ENCODE results near the gene ZNF100. TPM values are rescaled to one million over a fixed set of nuclear protein-coding genes. Genes with fewer than 3 reads are reported as not detected.
"Not testable (repeated sequence)": the region's sequence is repeated elsewhere in the genome, so short reads cannot be mapped to it uniquely, and the experiment has no call there.

The ZNF100 gene
- total and polyA plus RNA-seq, 8 donors, result 1.1 to 17.4 (median 8.3) TPM

DNA sequence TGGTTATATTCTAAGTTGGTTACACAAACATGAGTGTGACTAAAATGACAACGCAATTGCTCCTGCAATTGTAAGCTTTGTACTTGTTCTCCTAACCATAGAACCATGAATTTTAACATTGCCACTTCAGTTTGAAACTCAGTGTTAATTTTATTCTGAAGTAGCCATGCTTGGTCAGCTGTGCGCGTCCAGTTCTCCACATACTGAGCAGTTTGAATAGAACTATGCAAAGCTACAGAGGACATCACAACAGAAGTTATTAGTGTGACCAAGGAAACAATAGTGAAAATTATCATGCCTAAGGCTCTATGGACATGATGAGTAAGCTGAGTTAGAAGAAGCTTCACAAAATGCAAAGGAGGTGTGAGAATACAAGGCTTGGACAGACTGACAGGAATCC lies 19.6 kb upstream of the ZNF100 start:
- H3K27me3 ChIP-seq, result no peaks in the 10 kb centered on the region
- no peaks in the 10 kb centered on the region for H3K36me3 ChIP-seq
- DNase-seq, result no peak
- H3K9me3 ChIP-seq, result peaks cover 0 to 36% (median 6%) of the 10 kb centered on the region in 4 donors
- TF ChIP-seq POLR2A (IDR thresholded peaks at IDR 0.05), result no peak
- no peak for TF ChIP-seq EP300 (IDR thresholded peaks at IDR 0.05)
- no peak for TF ChIP-seq POLR2AphosphoS5 (IDR thresholded peaks at IDR 0.05)
- TF ChIP-seq, protein P1, sequence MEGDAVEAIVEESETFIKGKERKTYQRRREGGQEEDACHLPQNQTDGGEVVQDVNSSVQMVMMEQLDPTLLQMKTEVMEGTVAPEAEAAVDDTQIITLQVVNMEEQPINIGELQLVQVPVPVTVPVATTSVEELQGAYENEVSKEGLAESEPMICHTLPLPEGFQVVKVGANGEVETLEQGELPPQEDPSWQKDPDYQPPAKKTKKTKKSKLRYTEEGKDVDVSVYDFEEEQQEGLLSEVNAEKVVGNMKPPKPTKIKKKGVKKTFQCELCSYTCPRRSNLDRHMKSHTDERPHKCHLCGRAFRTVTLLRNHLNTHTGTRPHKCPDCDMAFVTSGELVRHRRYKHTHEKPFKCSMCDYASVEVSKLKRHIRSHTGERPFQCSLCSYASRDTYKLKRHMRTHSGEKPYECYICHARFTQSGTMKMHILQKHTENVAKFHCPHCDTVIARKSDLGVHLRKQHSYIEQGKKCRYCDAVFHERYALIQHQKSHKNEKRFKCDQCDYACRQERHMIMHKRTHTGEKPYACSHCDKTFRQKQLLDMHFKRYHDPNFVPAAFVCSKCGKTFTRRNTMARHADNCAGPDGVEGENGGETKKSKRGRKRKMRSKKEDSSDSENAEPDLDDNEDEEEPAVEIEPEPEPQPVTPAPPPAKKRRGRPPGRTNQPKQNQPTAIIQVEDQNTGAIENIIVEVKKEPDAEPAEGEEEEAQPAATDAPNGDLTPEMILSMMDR (IDR thresholded peaks at IDR 0.05), result no peak
- H3K4me1 ChIP-seq, result no peaks in the 10 kb centered on the region
- intact Hi-C loops (cut with DNase I; ENCODE audit: low total_unique reads), result no loop called here
- no peak overlapping the region for H3K27ac ChIP-seq
- no peak overlapping the region for H3K4me3 ChIP-seq
- 89 to 94% (median 94%) methylated on average over 3 of the region's 3 CpGs for WGBS, 5 donors

DNA sequence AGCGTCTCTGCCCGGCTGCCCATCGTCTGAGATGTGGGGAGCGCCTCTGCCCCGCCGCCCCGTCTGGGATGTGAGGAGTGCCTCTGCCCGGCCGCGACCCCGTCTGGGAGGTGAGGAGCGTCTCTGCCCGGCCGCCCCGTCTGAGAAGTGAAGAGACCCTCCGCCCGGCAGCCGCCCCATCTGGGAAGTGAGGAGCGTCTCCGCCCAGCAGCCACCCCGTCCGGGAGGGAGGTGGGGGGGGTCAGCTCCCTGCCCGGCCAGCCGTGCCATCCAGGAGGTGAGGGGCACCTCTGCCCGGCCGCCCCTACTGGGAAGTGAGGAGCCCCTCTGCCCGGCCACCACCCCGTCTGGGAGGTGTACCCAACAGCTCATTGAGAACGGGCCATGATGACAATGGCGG lies 8.4 kb upstream of the ZNF100 start:
- DNase-seq; intact Hi-C loops (cut with DNase I; ENCODE audit: low total_unique reads); H3K27ac ChIP-seq; H3K4me1 ChIP-seq; H3K36me3 ChIP-seq; H3K4me3 ChIP-seq; H3K27me3 ChIP-seq: not testable (repeated sequence)
- H3K9me3 ChIP-seq, result peaks cover 0 to 11% (median 0%) of the 10 kb centered on the region in 4 donors
- WGBS, 5 donors, result 80 to 99% (median 99%) methylated on average over 10 to 19 of the region's 30 CpGs

DNA sequence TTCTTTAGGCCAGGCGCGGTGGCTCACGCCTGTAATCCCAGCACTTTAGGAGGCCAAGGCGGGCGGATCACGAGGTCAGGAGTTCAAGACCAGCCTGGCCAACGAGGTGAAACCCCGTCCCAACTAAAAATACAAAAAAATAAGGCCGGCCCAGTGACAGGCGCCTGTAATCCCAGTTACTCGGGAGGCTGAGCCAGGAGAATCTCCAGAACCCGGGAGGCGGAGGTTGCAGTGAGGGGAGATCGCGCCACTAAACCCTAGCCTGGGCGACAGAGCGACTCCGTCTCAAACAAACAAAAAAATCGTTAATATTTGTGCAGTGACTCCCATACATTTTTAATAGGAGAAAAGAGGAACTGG lies 694 bp downstream of the ZNF100 start:
- Histone ChIP-seq H3K27ac (peak overlapping the region in 4 of 5 donors; percentile 86 to 93 (median 88)), H3K4me1 (peaks cover 0 to 19% (median 15%) of the 10 kb centered on the region in 4 donors), H3K36me3 (peaks cover 11 to 36% (median 28%) of the 10 kb centered on the region in 4 donors), H3K4me3 (peak overlapping the region; percentile 69 to 80 (median 74))
- H3K27me3 ChIP-seq; H3K9me3 ChIP-seq; intact Hi-C loops (cut with DNase I; ENCODE audit: low total_unique reads): not testable (repeated sequence)
- DNase-seq, result peak in 1 of 2 donors; percentile 4
- 1 to 3% (median 1%) methylated on average over 19 of the region's 19 CpGs for WGBS, 5 donors

DNA sequence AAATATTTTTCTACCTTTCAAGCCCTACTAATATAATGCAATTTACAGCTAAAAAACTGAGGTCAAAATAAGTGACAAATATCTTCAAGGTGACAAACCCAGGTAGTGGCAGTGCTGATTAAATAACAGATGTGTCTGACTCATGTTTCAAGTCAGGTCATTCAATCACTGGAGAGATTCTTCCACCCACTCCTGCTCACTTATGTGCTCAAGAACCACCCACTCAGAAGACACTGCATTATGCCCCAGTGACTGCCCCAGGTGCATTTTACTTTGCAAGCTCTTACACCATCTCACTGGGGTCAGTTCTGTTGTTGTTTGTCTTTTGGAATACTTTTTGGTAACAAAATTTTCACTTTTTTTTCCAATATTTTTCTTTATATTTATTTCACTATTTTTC lies 2.2 kb downstream of the ZNF100 start:
- TF ChIP-seq, protein P1 (IDR thresholded peaks at IDR 0.05), result no peak
- no peak for DNase-seq

DNA sequence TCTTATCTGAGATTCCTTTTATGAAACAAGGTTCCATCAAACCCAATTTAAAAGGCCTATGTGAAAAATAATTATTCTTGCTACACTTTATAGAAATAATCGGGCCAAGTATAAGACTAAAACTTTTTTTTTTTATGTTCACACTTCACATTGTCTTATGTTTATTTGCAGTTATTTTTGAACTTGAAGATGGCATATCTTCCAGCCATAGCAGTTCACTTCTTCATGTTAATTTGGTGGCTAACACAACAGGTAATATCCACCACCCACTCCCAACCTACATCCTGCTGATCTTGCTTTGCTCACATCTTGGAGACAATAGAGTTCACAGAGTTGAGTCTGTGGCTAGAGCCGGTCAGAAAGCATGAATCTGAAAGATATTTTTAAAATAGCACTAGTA lies 5.8 kb downstream of the ZNF100 start:
- H3K4me1 ChIP-seq, result peaks cover 0 to 17% (median 11%) of the 10 kb centered on the region in 4 donors
- H3K9me3 ChIP-seq; DNase-seq; intact Hi-C loops (cut with DNase I; ENCODE audit: low total_unique reads); H3K4me3 ChIP-seq; H3K27ac ChIP-seq; H3K27me3 ChIP-seq: not testable (repeated sequence)
- H3K36me3 ChIP-seq, result peaks cover 20 to 86% (median 77%) of the 10 kb centered on the region in 4 donors
- 46 to 92% (median 72%) methylated on average over 2 of the region's 2 CpGs for WGBS, 5 donors

More for the DNA sequence above, 2.2 kb downstream of the ZNF100 start:
- Histone ChIP-seq H3K27ac (no peak overlapping the region), H3K9me3 (peaks cover 0 to 10% (median 0%) of the 10 kb centered on the region in 4 donors), H3K4me3 (no peak overlapping the region), H3K4me1 (peaks cover 0 to 19% (median 15%) of the 10 kb centered on the region in 4 donors), H3K36me3 (peaks cover 19 to 51% (median 43%) of the 10 kb centered on the region in 4 donors), H3K27me3 (no peaks in the 10 kb centered on the region)
- intact Hi-C loops (cut with DNase I; ENCODE audit: low total_unique reads), result no loop called here

DNA sequence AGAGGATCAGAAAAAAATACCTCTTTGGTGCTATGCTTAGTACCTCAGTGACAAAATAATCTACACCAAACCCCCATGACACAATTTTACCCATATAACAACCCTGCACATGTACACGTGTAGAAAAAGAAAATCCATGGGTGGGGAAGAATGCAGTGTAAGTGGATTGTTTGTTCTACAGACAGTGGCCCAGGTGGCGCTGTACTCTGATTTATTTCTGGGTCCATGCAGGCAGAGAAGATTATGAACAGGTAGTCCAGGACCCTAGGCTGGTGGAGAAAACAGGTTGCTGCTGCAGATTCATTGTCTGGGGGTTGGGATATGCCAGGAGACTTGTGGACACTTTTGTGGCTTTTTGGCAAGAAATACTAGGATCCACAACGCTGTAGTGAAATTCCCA lies 9.1 kb downstream of the ZNF100 start:
- Histone ChIP-seq H3K27ac (no peak overlapping the region), H3K4me1 (no peaks in the 10 kb centered on the region), H3K4me3 (no peak overlapping the region), H3K36me3 (peaks cover 14 to 88% (median 79%) of the 10 kb centered on the region in 4 donors), H3K27me3 (no peaks in the 10 kb centered on the region), H3K9me3 (peaks cover 0 to 23% (median 3%) of the 10 kb centered on the region in 4 donors)
- TF ChIP-seq, protein P1 (IDR thresholded peaks at IDR 0.05), result no peak
- TF ChIP-seq POLR2AphosphoS5 (IDR thresholded peaks at IDR 0.05), result no peak
- no peak for TF ChIP-seq EP300 (IDR thresholded peaks at IDR 0.05)
- TF ChIP-seq POLR2A (IDR thresholded peaks at IDR 0.05), result no peak
- no peak for DNase-seq
- WGBS, 5 donors, result 86 to 92% (median 91%) methylated on average over 3 of the region's 3 CpGs
- intact Hi-C loops (cut with DNase I; ENCODE audit: low total_unique reads), result no loop called here

DNA sequence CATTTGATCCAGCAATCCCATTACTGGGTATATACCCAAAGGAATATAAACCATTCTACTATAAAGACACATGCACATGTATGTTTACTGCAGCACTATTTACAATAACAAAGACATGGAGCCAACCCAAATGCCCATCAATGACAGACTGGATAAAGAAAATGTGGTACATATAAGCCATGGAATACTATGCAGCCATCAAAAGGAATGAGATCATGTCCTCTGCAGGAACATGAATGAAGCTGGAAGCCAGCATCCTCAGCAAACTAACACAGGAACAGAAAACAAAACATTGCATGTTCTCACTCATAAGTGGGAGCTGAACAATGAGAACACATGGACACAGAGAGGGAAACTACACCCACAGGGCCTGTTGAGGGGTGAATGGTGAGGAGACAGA lies 11.8 kb downstream of the ZNF100 start:
- intact Hi-C loops (cut with DNase I; ENCODE audit: low total_unique reads); H3K27me3 ChIP-seq; H3K4me3 ChIP-seq; H3K4me1 ChIP-seq; H3K27ac ChIP-seq; DNase-seq: not testable (repeated sequence)
- H3K9me3 ChIP-seq, result peaks cover 0 to 33% (median 8%) of the 10 kb centered on the region in 4 donors
- H3K36me3 ChIP-seq, result peaks cover 17 to 89% (median 79%) of the 10 kb centered on the region in 4 donors

All from stomach (tissue), 9 donors.